RWPE2 (cell line): ENCODE measurements around the gene MMP23B.
"Not testable (repeated sequence)": the region's sequence is repeated elsewhere in the genome, so short reads cannot be mapped to it uniquely, and the experiment has no call there.

Experiments
- ATAC-seq: fragments of 200-7000 bp; cut with Tn5 transposase; 3 replicates; pipeline ENCODE4 v1.9.1; 2021; ENCODE audit warnings: low read depth
- DNase-seq: peaks from one replicate; pipeline ENCODE4 v3.0.0-alpha.2; 2020; ENCODE audit warnings: low spot score
- H3K27ac ChIP-seq: fragments of 450-650 bp; 2 replicates; pipeline ENCODE4 v1.5.1; 2017; ENCODE audit warnings: mild to moderate bottlenecking; ENCODE audit not compliant: poor library complexity, severe bottlenecking
- H3K27me3 ChIP-seq: fragments of 250-450 bp; sonication (Bioruptor Pico); 2 replicates; pipeline ENCODE4 v1.5.1; 2021; ENCODE audit warnings: mild to moderate bottlenecking, moderate library complexity; ENCODE audit not compliant: insufficient read depth, poor library complexity, severe bottlenecking
- H3K36me3 ChIP-seq: fragments of 250-450 bp; sonication (Bioruptor Pico); 2 replicates; pipeline ENCODE4 v1.5.1; 2020; ENCODE audit warnings: low read depth, mild to moderate bottlenecking, moderate library complexity
- H3K4me1 ChIP-seq: fragments of 250-450 bp; sonication (Bioruptor Pico); 2 replicates; pipeline ENCODE4 v1.5.1; 2021; ENCODE audit warnings: mild to moderate bottlenecking, moderate library complexity; ENCODE audit not compliant: insufficient read depth, poor library complexity, severe bottlenecking
- H3K4me3 ChIP-seq: fragments of 250-450 bp; sonication (Bioruptor Pico); 2 replicates; pipeline ENCODE4 v1.5.1; 2021; ENCODE audit warnings: mild to moderate bottlenecking, moderate library complexity; ENCODE audit not compliant: severe bottlenecking
- H3K9me3 ChIP-seq: fragments of 250-450 bp; sonication (Bioruptor Pico); 2 replicates; pipeline ENCODE4 v1.5.1; 2021; ENCODE audit warnings: mild to moderate bottlenecking, moderate library complexity; ENCODE audit not compliant: severe bottlenecking
- TF ChIP-seq, protein P1 (sequence below): fragments of 450-650 bp; IDR thresholded peaks from one replicate; pipeline ENCODE4 v1.5.1; 2017; ENCODE audit warnings: mild to moderate bottlenecking, moderate library complexity; ENCODE audit not compliant: poor library complexity, severe bottlenecking

MMP23B gene

DNA sequence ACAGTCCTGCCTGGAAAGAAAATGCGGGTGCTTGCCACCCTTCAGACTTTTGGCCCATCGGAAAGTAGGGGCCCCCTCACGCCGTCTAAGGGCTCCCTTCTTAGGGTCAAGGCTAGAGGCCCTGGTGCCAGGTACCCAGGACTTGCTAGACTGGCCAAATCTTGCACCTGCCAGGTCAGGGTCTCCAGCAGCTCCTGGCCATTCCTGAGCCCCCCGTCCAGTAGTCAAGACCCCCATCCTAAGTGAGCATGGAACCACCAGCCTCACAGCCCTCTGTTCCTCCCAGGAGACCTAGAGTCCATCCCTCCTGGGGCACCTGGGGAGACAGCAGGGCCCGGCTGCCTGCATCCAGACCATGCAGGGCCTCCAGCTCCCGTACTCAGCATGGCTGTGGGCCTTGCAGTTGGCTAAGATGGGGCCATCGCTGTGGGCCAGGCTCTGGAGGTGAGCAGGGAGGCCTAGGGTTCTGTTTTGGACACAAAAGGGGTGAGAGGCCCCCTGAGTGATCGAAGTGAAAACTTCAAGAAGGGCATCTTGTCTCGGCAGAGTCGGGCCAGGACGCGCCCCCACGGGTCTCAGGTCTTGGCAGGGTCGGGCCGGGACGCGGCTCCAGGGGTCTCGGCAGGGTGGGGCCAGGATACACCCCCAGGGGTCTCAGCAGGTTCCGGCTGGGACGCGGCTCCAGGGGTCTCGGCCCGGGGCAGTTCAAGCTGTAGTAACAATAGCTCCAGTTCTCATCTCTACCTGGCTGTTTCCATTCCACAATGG, 38.0 kb upstream of the MMP23B start:
- H3K36me3 ChIP-seq = no peaks in the 10 kb centered on the region
- TF ChIP-seq, protein P1, sequence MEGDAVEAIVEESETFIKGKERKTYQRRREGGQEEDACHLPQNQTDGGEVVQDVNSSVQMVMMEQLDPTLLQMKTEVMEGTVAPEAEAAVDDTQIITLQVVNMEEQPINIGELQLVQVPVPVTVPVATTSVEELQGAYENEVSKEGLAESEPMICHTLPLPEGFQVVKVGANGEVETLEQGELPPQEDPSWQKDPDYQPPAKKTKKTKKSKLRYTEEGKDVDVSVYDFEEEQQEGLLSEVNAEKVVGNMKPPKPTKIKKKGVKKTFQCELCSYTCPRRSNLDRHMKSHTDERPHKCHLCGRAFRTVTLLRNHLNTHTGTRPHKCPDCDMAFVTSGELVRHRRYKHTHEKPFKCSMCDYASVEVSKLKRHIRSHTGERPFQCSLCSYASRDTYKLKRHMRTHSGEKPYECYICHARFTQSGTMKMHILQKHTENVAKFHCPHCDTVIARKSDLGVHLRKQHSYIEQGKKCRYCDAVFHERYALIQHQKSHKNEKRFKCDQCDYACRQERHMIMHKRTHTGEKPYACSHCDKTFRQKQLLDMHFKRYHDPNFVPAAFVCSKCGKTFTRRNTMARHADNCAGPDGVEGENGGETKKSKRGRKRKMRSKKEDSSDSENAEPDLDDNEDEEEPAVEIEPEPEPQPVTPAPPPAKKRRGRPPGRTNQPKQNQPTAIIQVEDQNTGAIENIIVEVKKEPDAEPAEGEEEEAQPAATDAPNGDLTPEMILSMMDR = no peak
- H3K4me1 ChIP-seq = no peaks in the 10 kb centered on the region
- ATAC-seq (peak; percentile 20; the same call in 1 of the 3 replicates), DNase-seq (peak; percentile 70)
- H3K27ac ChIP-seq = no peak overlapping the region
- no peaks in the 10 kb centered on the region for H3K9me3 ChIP-seq
- no peaks in the 10 kb centered on the region for H3K27me3 ChIP-seq
- H3K4me3 ChIP-seq = no peak overlapping the region

DNA sequence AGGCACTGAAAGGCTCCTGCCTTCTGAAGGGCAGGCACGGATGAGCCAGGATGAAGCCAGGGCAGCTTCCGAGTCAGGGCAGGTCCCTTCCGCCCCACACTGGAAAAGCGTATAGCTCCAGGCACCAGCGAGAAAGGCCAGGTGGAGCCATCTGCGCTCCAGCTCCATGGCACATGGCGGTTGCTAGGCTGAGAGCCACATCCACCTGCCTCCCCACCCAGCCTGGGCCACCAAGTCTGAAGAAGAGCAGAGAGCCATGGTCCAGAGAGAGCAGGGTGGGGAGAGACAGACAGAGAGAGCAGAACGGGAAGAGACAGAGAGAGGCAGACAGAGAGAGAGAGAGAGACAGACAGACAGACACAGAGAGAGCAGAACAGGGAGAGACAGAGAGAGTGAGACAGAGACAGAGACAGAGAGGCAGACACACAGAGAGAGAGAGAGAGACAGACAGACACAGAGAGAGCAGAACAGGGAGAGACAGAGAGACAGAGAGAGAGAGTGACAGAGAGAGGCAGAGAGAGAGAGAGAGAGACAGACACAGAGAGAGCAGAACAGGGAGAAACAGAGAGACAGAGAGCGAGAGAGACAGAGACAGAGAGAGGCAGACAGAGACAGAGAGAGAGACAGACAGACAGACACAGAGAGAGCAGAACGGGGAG, 37.2 kb upstream of the MMP23B start:
- no peak for DNase-seq
- Histone ChIP-seq H3K9me3 (no peaks in the 10 kb centered on the region), H3K36me3 (no peaks in the 10 kb centered on the region), H3K4me3 (no peak overlapping the region), H3K27ac (no peak overlapping the region), H3K4me1 (no peaks in the 10 kb centered on the region), H3K27me3 (no peaks in the 10 kb centered on the region)
- peak; percentile 63 for ATAC-seq
- TF ChIP-seq, protein P1 = no peak

DNA sequence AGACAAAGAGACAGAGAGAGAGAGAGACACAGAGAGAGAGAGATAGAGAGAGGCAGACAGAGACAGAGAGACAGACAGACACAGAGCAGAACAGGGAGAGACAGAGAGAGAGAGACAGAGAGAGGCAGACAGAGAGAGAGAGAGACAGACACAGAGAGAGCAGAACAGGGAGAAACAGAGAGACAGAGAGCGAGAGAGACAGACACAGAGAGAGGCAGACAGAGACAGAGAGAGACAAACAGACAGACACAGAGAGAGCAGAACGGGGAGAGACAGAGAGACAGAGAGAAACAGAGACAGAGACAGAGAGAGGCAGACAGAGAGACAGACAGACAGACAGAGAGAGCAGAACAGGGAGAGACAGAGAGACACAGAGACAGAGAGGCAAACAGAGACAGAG, 36.6 kb upstream of the MMP23B start:
- not testable (repeated sequence) for H3K4me3 ChIP-seq, H3K27me3 ChIP-seq, ATAC-seq, H3K9me3 ChIP-seq, H3K4me1 ChIP-seq, H3K27ac ChIP-seq, DNase-seq, H3K36me3 ChIP-seq

DNA sequence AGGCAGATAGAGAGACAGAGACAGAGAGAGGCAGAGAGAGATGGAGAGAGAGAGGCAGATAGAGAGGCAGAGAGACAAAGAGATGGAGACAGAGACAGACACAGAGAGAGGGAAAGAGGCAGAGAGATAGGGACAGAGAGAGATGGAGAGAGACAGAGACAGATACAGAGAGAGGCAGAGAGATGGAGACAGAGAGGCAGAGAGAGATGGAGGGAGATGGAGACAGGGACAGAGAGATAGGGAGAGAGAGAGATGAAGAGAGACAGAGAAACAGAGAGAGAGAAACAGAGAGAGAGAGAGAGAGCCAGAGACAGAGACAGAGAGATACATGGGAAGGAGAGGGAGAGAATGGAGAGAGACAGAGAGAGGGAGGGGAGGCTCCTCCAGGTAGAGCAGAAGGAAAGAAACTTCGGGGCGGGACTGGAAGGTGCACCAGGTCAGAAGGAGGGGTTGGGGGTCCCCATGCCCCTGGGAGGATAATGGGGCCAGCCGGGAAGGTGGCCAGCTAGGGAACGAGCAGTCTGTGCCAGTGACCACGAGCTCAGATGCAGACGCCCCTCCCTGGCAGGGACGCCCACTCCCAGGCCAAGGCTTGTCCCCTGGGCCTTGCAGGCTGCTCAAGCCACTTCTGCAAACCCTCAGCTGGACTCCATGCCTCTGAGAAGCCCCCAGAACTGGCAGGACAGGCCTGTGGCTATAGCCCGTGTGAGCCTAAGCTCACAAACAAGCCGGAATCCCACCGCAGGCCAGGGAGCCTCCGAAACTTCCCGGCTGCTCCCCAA, 35.3 kb upstream of the MMP23B start:
- Histone ChIP-seq H3K27ac (no peak overlapping the region), H3K27me3 (no peaks in the 10 kb centered on the region), H3K4me3 (no peak overlapping the region), H3K9me3 (no peaks in the 10 kb centered on the region), H3K4me1 (no peaks in the 10 kb centered on the region), H3K36me3 (no peaks in the 10 kb centered on the region)
- ATAC-seq = no peak; the same call in 2 of the 3 replicates
- DNase-seq = no peak
- TF ChIP-seq, protein P1 = no peak

DNA sequence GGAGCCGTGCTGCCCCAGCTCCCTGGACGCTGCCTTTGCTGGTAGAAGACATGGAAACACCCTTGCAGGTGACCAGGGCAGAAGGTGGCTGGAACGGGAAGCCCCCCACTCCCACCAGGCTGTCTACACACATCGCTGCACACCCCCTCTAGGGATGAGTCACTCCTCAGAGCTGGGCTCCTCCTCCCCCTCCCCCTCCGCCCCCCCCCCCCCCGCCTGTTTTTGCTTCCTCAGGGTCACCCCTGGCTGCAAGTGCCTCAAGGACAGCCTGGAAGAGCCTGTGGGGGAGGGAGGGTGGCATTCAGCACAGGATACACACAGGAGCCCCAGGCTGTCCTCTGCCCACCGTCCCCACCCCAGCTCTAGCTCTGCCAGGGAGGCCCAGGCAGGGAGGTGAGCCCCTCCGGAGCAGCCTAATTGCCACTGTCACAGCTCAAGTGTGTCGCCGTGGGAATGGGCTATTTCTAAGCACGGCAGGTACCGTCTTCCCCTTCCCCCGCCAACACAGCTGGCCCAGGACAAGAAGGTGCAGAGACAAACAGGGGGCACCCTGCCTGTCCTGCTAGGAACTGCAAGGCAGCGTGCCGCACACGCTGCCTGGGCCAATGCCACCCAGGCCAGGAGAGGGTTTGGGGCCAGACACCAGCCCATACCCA, 34.6 kb upstream of the MMP23B start:
- 0 out of 3 replicates have a peak, but pooled peaks have one; percentile 17 for ATAC-seq
- H3K4me3 ChIP-seq = no peak overlapping the region
- no peak for DNase-seq
- H3K4me1 ChIP-seq = no peaks in the 10 kb centered on the region
- H3K9me3 ChIP-seq = no peaks in the 10 kb centered on the region
- H3K36me3 ChIP-seq = no peaks in the 10 kb centered on the region
- TF ChIP-seq, protein P1 = no peak
- no peaks in the 10 kb centered on the region for H3K27me3 ChIP-seq
- no peak overlapping the region for H3K27ac ChIP-seq
